PFSK-1 (cell line): ENCODE results near the gene COL2A1.

Experiments used
- FOXP2 ChIP-seq: optimal IDR thresholded peaks from 2 replicates; pipeline ENCODE3; 2011; ENCODE audit warnings: borderline replicate concordance, control low read depth, inconsistent platforms; ENCODE audit not compliant: insufficient read depth; ENCODE audit errors: extremely low read length, extremely low read depth
- POLR2AphosphoS5 ChIP-seq: IDR thresholded peaks from 2 replicates; pipeline ENCODE4 v1.6.1; 2012; ENCODE audit warnings: low read depth, mild to moderate bottlenecking, control low read depth, low read length, moderate library complexity
- REST ChIP-seq, 2 experiments: IDR thresholded peaks; 2 replicates each; pipeline versions ENCODE4 v1.6.1 to v1.8.0; 2011 to 2012; ENCODE audit warnings: low read depth in 2 of 2, low read length in 2 of 2, control low read depth in 1 of 2, inconsistent platforms in 1 of 2, mild to moderate bottlenecking in 1 of 2, moderate library complexity in 1 of 2; ENCODE audit not compliant: insufficient read depth in 1 of 2
- SIN3A ChIP-seq: IDR thresholded peaks from 2 replicates; pipeline ENCODE4 v1.6.1; 2012; ENCODE audit warnings: mild to moderate bottlenecking, low read length, moderate library complexity, borderline replicate concordance; ENCODE audit not compliant: insufficient read depth
- TAF1 ChIP-seq: IDR thresholded peaks from 2 replicates; pipeline ENCODE4 v1.6.1; 2012; ENCODE audit warnings: low read length, control low read depth, borderline replicate concordance; ENCODE audit not compliant: insufficient read depth

- TF ChIP-seq FOXP2 (no peak), POLR2AphosphoS5 (no peak), TAF1 (no peak), REST (IDR thresholded peaks at IDR 0.05; ENCODE audit: insufficient read depth in 1 of 2, low read depth in 2 of 2, low read length in 2 of 2) (no peak), SIN3A (no peak)
These were observed 37.5 kb upstream of the COL2A1 start for GRCh38 chr12:48041591-48042423.
